ENCODE measurements around the gene NOL6. TPM values are rescaled to one million over a fixed set of nuclear protein-coding genes. Genes with fewer than 3 reads are reported as not detected.
A peak's percentile ranks its signal among the peaks of the same experiment; 100 is the strongest.

NOL6 gene
- total and polyA plus RNA-seq, 8 donors = 23.3 to 48.3 (median 27.8) TPM

- ATAC-seq = no peak
- peaks cover 0 to 13% of the 10 kb centered on the region in 2 donors for H3K27me3 ChIP-seq
- H3K9me3 ChIP-seq = no peaks in the 10 kb centered on the region
- H3K36me3 ChIP-seq = peaks cover 0 to 16% of the 10 kb centered on the region in 2 donors
- H3K27ac ChIP-seq = no peak overlapping the region
- intact Hi-C loops (cut with DNase I) = no loop called here
- peaks cover 10 to 31% of the 10 kb centered on the region in 2 donors for H3K4me1 ChIP-seq
- no peak overlapping the region for H3K4me3 ChIP-seq
- TF ChIP-seq, protein P1, sequence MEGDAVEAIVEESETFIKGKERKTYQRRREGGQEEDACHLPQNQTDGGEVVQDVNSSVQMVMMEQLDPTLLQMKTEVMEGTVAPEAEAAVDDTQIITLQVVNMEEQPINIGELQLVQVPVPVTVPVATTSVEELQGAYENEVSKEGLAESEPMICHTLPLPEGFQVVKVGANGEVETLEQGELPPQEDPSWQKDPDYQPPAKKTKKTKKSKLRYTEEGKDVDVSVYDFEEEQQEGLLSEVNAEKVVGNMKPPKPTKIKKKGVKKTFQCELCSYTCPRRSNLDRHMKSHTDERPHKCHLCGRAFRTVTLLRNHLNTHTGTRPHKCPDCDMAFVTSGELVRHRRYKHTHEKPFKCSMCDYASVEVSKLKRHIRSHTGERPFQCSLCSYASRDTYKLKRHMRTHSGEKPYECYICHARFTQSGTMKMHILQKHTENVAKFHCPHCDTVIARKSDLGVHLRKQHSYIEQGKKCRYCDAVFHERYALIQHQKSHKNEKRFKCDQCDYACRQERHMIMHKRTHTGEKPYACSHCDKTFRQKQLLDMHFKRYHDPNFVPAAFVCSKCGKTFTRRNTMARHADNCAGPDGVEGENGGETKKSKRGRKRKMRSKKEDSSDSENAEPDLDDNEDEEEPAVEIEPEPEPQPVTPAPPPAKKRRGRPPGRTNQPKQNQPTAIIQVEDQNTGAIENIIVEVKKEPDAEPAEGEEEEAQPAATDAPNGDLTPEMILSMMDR (IDR thresholded peaks at IDR 0.05) = no peak
- no peak for DNase-seq
Measured at GRCh38 chr9:33443047-33443446, 30.7 kb downstream of the NOL6 start.

DNA sequence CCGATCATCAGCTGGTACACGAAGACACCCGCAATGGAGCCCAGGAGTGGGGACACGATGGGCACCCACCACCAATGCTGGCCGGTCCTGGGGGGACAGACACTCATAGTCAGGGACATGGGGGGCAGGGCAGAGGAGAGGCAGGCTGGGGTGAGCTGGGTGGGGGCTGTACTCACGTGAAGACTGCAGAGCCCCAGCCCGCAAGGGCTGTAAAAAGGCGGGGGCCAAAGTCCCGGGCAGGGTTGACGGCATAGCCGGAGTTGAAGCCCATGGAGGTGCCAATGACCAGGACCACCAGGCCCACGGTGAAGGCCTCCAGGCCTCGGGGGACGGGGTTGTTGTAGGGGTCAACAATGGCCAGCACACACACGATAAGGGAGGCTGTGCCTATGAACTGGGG lies 31.6 kb downstream of the NOL6 start:
- no peak for DNase-seq
- H3K9me3 ChIP-seq = no peaks in the 10 kb centered on the region
- H3K27me3 ChIP-seq = peaks cover 0 to 4% of the 10 kb centered on the region in 2 donors
- no peak overlapping the region for H3K4me3 ChIP-seq
- ATAC-seq = no peak
- H3K27ac ChIP-seq = no peak overlapping the region
- TF ChIP-seq, protein P1 (IDR thresholded peaks at IDR 0.05) = no peak
- intact Hi-C loops (cut with DNase I) = no loop called here
- H3K36me3 ChIP-seq = peaks cover 0 to 16% of the 10 kb centered on the region in 2 donors
- H3K4me1 ChIP-seq = peaks cover 5 to 23% of the 10 kb centered on the region in 2 donors

GRCh38 chr9:33440609-33441008 lies 33.1 kb downstream of the NOL6 start:
- peaks cover 0 to 13% of the 10 kb centered on the region in 2 donors for H3K4me1 ChIP-seq
- TF ChIP-seq, protein P1 (IDR thresholded peaks at IDR 0.05) = no peak
- ATAC-seq (no peak), DNase-seq (no peak)
- H3K4me3 ChIP-seq = no peak overlapping the region
- intact Hi-C loops (cut with DNase I) = no loop called here
- no peak overlapping the region for H3K27ac ChIP-seq
- no peaks in the 10 kb centered on the region for H3K27me3 ChIP-seq
- H3K9me3 ChIP-seq = no peaks in the 10 kb centered on the region
- peaks cover 0 to 16% of the 10 kb centered on the region in 2 donors for H3K36me3 ChIP-seq

GRCh38 chr9:33440204-33440603 lies 33.5 kb downstream of the NOL6 start:
- no peaks in the 10 kb centered on the region for H3K9me3 ChIP-seq
- ATAC-seq = no peak

DNA sequence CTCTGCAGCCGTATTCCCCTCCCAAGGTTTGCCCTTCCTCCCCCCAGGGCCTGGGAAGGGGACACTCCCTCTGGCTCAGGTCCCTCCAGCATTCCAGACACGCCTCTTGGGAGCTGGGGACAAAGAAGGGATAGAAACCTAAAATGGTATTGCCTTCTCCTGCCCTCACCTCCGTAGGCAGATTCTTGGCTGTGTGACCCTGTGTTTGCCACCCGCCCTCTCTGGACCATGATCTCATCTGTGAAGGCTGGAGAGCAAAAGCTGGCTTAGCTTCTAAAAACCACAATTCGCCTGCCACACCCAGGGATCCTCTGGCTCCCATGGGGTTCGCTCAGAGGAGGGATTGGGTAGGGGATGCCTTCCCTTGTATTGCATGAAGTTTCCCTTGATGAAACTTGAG lies 34.0 kb downstream of the NOL6 start:
- TF ChIP-seq, protein P1 (IDR thresholded peaks at IDR 0.05) = no peak
- ATAC-seq = peak; percentile 33
- Histone ChIP-seq H3K4me3 (no peak overlapping the region), H3K27me3 (no peaks in the 10 kb centered on the region), H3K4me1 (peaks cover 0 to 11% of the 10 kb centered on the region in 2 donors), H3K36me3 (peaks cover 0 to 16% of the 10 kb centered on the region in 2 donors), H3K27ac (no peak overlapping the region), H3K9me3 (no peaks in the 10 kb centered on the region)
- intact Hi-C loops (cut with DNase I) = no loop called here
- no peak for DNase-seq

More at GRCh38 chr9:33440204-33440603, 33.5 kb downstream of the NOL6 start:
- intact Hi-C loops (cut with DNase I) = no loop called here
- Histone ChIP-seq H3K4me1 (peaks cover 0 to 13% of the 10 kb centered on the region in 2 donors), H3K36me3 (peaks cover 0 to 16% of the 10 kb centered on the region in 2 donors), H3K27ac (no peak overlapping the region), H3K4me3 (no peak overlapping the region), H3K27me3 (no peaks in the 10 kb centered on the region)
- DNase-seq = no peak
- TF ChIP-seq, protein P1 (IDR thresholded peaks at IDR 0.05) = no peak

All from left lung (tissue), 10 donors.